TTC549 (cell line): ENCODE results near the gene OMA1.

Experiments
- FAIRE-seq: peaks from 2 replicates; lab custom pipeline; 2012; peaks lifted over from hg19 to GRCh38; lab: Jason Lieb, UNC

OMA1 gene

DNA sequence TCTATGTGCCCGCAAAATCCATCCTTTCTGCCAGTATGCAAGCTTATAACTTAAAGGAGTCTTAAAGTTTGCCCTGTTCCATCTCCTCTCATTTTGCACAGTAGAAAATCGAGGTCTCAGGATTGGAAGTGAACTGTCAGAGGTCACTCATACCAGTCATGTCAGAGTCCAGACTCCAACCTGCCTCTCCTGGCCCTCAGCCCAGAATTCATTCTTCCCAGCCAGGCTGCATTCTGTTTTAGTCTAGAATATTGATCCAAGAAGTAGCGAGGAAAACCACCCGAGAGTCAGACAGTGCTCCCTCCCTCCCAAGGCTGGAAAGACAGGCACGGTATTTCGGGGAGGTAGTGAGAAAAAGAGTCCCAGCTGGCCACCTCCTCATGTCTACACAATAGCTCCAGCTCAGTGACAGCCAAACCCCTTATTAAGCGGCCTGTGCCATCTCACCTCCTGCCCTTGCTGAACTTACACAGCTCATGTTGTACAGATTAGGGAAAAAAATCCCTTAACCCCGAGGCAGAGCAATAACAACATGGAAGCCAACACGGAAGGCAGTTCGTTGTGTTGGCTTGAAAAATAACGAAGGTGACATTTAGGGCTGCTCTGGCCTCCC lies 89.4 kb downstream of the OMA1 start:
- FAIRE-seq: no peak

DNA sequence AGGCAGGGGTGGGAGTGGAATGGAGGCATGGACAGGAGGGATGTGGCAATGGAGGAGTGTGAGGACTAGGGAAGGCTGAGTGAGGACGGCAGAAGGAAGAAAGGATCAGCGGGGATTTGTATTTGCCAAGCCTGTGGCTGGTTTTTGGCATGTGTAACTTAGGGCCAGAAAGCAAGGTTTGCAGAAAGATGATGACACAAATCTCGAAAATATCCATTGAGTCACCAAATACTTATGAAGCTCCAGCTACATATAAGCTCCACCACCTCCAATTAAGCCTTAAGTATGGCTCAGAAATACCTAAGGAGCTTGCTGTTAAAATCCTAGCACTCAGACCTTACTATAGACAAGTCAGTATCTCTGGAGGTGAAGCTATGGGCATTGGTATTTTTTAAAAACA lies 90.1 kb downstream of the OMA1 start:
- no peak for FAIRE-seq

DNA sequence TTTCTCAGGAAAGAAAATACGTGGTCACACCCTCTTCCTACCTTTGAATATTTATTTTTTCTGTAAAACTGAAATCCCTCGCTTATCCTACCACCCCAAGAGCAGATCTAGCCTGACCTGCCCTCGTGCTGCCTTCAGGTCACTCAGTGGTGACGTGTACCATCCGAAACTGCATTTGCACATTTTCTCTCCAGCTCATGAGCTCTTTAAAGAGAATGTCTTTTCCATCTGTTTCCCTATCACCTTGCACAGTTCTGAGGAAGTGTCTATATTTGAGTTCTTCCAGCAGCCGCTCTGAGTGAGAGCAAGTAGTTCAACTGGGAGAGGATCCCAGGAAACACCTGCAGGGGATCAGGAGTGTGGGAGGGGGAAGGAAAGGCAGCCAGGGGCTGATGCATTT lies 91.7 kb downstream of the OMA1 start:
- FAIRE-seq: no peak

DNA sequence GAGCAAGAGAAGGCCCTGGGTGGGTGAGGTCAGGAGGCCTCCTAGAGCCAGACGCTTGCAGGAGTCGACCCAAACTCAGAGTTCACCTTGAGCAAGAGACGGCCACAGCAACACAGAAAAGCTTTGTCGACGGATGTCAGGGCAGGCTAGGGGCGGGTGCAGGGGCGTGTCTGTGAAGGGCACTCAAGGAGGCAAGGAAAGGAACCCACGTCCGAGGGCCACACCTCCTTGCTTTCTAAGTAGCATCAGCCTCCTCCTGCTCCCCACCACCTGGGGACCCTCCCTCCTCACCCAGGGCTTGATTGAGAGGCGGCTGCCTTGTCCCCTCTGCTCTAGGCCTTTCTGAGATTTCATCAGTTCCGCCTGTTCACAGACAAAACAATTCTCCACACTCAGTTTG lies 92.1 kb downstream of the OMA1 start:
- no peak for FAIRE-seq

DNA sequence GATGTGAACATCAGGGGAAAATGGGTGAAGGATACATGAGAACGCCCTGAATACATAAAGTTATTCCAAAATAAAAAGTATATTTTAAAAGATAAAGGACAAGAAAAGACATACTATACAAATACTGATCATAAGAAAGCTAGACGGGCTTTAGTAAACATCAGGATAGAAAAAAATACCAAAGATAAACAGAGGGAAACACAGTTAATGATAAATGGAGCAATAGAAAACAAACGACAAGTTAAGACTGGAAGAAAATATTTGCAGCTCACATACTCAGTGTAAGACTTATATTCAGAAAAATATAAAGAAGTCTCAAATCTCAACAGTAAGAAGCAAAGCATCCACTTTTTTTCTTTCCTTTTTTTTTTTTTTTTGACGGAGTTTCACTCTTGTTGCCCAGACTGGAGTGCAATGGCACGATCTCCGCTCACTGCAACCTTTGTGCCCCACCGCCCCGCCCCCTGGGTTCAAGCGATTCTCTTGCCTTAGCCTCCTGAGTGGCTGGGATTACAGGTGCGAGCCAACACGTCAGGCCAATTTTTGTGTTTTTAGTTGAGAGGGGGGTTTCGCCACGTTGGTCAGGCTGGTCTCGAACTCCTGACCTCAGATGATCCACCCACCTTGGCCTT lies 94.8 kb downstream of the OMA1 start:
- no peak for FAIRE-seq

DNA sequence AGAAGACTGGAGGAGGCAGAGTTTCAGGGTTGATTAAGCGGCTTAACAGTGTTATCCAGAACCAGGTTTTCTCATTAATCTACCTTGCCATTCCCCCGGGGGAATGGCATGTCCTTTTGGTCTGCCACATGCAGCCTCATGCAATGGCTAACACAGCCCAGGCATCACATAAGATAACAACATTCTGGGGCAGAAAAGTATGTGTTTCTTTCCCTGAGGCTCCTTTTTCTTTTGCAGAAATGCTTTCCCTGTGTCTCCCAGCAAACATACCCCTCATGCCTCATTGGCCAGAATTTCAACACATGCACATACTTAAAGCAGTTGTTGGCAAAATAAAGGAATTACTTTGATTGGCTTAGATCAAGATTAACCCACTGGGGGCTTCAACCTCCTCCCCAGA lies 98.6 kb downstream of the OMA1 start:
- no peak for FAIRE-seq

DNA sequence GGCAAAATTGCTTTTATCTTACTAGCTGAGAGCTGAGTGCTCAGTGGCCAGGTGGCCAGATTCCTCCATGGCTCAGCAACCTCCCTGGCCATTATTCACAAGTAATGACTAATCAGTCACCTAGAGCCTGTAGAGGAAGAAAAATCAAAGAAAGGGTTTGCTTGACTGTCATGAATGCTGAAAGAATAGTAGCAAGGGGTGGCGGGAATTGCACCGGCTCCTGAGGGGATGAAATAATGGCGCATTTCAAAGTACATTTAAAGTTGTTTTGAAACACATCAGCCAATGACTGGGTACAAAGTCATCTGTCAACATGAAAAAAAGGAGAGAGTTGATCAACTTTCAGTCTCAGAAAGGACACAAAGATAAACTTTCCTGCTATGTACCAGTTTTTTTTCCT lies 99.5 kb downstream of the OMA1 start:
- no peak for FAIRE-seq

DNA sequence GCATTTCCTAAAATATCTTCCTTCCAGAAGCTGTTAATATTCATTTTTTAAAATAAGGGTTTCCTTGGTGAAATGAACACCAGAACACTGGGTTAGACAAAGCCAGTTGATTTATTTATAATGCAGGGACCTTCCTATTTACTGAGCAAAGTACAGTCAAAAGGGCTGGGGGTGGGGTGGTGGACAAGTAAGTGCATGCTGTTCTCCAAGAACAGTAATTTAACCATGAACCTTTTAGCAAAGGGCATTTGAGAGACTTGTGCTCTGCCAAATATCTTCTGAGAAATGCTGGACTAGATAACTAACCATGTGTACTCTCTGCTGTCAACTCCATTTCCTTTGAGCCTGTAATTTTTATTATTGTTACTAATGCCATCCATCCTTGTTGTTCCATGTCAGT lies 100.2 kb downstream of the OMA1 start:
- no peak for FAIRE-seq

DNA sequence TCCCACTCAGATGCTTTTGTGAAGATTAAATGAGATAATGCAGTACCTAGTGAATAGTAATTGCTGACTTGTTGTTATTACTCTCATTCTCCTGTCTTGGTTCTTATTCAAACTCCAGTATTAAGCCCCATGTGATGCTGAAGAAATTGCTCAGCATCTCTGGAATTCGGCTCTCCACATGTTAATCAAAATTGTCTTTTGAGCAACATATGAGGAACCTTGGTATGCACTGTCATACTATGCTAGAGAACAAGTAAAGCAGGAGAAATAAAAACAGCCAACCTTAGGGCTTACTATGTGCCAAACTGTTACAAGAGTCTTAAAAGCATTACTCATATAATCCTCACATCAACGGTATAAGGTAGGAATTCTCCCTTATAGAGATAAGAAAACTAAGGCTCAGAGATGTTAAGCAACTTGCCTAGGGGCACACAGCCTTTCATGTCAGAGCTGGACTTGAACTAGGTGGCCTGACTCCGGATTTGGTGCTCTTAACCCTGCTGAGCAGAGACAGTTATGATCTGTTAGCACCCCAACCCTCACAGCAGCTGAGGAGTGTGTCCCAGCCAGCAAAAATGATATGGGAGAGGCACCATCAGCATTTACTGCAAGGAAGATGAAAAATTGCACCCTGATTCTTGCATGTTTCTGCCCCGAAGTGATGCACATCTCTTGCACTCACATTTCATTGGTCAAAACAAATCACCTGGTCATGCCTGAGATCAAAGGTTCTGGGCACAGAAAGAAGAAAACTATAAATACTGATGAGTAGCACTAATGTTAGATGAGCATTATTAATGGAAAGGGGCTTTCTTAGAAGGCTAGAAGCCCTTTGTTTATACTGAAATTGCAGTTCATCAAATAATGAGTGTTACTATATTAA lies 102.3 kb downstream of the OMA1 start:
- FAIRE-seq: no peak

DNA sequence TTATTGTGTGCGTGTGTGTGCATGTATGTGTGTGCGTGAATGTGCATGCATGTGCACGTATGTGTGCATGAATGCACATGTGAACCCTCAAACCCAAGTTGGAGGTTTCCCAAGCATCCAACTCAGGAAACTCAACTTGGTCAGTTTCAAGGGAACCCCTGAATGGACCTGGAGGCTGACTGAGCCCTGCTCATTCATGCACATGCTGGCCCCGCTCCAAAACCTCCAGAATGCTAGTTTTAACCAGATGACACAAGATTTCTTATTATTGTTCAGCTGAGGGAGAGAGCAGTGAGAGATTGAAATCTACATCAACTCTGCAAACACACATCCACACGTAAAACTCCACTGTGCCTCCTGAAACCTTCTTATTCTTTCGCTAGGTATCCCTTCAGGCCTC lies 104.4 kb downstream of the OMA1 start:
- FAIRE-seq: no peak

DNA sequence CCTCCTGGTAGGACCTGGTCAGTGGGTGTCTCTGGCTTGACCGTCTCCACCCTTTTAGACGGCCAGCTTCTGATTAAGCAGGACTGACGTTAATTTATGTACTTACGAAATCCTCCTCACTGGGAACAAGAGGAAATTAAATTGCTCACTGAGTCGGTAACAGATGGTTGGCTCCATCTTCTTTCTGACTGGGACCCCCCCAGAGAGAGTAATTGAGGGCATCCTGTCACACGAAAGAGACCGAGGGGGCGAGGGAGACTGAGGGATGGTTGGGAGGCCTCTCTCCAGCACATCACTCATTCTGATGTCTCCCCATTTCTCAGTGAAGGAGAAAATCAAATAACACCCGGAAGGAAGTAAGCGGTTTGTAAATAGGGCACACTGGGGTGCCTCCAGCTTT lies 104.8 kb downstream of the OMA1 start:
- FAIRE-seq: no peak

DNA sequence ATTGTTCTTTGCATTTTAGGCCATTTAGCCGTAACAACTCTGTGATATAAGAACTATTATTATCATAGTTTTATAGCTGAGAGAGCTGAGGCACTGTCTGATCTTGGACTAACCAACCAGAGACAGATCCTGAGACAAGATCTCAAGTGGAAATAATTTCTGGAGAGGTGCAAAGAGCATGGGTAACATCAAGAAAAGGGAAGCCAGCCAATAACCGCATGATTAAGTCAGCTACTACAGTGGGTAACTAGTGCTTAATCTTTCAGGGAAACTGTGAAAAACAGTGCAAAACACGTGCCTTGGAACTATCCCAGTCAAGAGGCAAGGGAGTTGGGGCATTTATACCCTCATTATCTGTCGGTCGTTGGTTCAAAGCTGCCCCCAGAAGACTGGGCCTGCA lies 105.8 kb downstream of the OMA1 start:
- no peak for FAIRE-seq

DNA sequence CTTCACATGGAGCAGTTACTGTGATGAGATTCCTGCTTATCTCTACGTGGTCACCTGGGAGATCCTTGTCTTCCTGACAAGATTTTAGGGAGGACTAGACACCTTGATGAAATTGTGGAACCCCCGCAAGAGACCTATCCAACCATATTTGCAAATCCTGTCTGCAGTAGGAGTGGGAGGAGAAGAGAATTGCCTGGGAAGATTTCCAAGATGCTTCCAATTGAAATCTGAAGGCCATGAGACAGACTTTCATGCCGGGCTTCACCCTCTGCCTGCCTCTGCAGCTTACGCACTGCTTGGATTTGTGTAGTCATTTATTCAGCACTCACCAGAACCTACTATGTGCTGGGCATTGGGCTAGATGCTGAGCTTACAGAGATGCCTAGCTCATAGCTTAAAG lies 106.6 kb downstream of the OMA1 start:
- FAIRE-seq: no peak

DNA sequence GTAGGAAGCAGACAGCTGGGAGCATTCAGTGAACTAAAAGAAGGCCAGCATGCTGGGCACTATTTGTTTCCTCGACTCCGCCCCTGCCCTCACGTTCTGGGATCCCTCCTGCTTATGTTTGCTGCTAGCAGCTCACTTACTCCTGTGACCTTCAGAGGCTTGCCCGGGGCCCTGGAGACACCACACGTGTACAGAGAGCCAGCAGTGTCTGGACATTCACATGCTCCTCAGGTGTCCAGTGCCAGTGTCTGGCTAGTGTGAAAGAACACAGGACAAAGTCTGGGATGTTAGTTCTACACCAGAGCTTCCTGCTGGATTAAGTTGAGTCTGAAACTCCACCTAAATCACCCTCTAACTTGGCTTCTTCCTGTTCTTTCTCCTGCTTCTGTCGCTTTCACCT lies 108.1 kb downstream of the OMA1 start:
- no peak for FAIRE-seq

DNA sequence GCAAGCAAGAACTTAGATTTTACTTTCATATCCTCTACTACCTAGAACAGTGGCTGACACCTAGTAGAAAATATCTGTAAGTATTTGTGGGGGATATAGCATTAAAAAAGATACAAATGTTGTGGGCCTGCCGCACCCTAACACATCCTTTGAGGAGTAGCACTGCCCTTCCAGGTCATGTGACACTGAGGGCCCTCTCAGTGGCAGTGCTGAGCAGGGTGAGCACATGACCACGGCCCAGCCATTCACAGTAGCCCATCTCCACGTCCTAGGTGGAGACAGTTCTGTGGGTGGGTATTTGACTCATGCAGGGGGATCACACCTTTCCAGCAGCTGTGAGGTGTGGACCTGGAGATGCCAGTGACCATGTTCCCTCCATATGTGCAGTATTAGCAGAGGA lies 108.9 kb downstream of the OMA1 start:
- FAIRE-seq: no peak

DNA sequence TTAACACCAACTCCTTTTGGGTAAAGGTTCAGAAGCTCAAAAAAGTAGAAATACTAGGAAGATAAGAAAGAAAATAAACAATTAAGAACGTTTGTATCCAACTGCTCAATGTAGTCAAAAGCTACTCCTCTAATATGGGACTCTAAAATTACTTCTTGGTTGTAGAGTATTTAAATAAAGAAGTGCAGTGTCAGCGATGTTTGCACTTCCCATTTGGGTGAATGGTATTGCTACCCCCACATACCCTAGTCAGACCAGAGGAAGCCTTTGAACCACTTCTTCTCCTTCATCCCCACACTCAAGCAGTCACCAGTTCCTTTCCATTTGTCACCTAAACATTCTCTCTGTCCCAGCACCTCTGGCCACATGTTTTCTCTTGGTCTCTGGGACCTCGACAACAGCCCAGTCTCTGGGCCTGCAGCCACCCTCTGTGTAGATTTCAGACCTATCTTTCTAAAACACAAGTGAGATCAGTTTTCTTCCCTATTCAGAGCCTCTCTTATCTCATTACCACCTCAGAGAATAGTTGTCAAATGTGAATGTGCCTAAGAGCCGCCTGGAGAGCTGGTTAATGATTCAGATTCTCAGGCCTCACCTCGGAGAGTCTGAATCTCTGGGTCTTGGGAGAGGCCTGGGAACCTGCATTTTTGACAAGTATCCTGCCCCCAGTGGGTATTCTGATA lies 109.8 kb downstream of the OMA1 start:
- no peak for FAIRE-seq

DNA sequence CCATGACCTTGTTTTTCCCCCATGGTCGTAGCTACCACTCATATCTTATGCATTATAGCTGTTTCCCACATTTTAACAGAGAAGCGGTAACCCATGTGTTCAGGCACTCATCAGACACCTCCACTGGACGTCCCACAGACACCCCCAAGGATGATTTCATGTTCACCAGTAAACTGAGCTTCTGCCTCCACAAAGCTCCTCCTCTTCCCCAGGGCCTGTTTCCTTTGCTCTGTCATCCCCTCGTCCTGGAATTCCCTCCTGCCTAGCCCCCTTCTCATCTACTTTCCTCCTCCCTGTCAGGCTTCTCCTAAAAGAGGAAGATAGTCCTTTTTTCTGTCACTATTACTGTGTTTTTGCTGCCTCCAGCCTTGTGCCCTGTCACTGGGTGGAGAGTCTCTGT lies 111.2 kb downstream of the OMA1 start:
- no peak for FAIRE-seq

DNA sequence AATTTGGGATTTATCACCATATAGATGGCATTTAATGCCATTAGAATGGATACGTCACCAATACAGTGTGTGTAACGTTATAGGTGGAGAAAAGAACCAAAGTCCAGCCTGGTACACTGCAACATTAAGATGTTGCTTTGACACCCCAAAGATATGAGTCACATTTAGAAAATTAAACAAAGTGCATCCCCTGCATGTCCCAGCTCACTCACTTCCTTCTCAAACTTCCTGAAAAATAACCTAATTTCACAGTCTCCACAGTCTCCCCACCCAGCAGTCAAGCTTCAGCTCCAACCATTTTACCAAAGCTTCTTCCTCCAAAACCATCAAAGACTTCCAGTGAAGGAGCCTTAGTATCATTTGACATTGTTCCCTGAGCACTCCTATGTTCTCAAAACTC lies 111.9 kb downstream of the OMA1 start:
- FAIRE-seq: no peak

DNA sequence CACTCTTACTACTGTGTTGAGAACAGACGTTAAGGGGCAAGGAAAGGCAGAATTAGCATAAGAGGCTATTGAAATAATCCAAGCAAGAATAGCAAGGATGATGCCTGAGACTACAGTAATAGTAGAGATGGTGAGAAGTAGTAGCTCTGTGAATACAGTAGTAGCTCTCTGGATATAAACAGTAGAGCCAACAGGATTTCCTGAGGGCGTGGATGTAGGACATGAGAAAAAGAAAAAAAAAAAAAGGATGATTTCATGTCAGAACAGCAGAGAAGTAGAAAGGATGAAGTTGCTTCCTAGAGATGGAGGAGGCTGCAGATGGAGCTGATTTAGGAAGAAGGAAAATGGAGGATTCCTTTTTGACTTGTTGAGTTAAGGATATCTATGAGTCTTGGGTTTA lies 112.3 kb downstream of the OMA1 start:
- FAIRE-seq: no peak

DNA sequence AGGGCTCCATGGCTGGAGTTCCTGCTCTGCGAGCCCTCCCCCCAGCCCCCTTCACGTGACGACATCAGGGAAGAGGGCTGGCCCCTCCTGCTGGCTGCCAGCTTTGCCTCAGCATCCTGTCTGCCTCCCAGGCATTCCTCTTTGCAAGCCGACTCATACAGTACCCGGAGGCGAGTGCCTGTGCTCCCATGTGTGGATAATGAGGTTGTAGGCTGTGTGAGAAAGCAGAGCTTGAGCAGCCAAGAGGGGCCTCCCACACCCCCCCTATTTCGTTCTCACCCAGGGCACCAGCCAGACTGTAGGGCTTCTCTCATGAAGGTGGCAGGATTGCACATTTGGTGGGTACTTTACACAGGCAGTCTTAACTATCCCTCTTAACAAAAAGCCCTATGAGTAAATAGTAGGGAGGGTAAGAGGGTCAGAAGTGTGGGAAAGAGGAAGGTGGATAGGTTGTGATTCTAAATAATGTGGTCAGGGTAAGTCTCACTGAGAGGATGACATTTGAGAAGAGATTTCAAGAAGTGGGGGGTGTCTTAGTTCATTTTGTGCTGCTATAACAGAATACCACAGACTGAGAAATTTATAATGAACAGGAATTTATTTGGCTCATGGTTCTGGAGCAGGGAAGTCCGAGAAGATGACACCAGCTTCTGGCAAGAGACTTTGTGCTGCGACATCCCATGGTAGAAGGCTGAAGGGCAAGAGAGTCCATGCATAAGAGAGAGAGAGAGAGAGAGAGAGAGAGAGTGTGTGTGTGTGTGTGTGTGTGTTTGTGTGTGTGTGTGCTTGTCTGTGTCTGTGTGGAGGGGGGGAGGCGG lies 113.5 kb downstream of the OMA1 start:
- FAIRE-seq: no peak

DNA sequence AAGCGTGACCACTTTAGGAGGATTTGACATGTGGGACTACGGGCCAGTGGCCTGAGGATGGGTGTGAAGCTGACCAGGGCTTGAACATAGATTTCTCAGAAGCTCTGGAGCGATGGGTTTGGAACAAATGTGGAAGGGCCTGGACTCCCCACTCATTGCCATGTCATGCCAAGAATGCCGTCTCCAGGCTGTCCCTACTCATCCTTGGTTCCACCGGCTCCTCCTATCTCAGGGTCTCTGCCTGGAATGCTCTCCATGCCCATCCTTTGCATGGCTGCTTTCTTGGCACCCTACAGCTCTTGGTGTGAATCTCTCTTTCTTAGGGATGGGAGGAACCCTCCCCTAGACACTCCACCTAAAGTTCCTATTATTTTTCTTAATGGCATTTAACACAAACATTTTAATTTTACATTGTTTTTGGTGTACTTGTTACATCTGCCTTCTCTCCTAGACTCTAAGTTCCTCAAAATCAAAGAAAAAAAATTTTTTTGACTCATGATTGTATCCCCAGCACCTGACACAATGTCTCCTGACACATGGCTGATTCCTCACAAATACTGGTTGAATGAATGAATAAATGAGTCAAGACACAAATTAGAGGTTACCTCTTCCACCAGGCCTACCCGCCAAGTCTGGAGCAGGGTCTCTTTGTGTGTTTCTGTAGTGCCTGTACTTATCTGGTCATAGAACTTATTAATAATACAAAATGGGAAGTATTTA lies 114.5 kb downstream of the OMA1 start:
- no peak for FAIRE-seq
